Esophagus squamous epithelium (tissue), 4 donors: ENCODE data around the gene DENND10.

Source experiments
- CTCF ChIP-seq, 6 experiments: fragments of 450-650 bp in 4 of 6; fragments of 200-600 bp in 2 of 6; sonication (generic) in 2 of 6; IDR thresholded peaks; one replicate each; pipeline ENCODE4 v1.5.1; 2016 to 2019; ENCODE audit warnings: antibody characterized with exemption in 6 of 6, mild to moderate bottlenecking in 4 of 6, moderate library complexity in 4 of 6
- POLR2A ChIP-seq, 4 donors: fragments of 450-650 bp; IDR thresholded peaks; one replicate each; pipeline ENCODE4 v1.6.1; 2017; ENCODE audit warnings: antibody characterized with exemption in 4 of 4, mild to moderate bottlenecking in 4 of 4, moderate library complexity in 3 of 4

- TF ChIP-seq CTCF (IDR thresholded peaks at IDR 0.05) (peak in 2 of 6 experiments; percentile 3 to 15), POLR2A (IDR thresholded peaks at IDR 0.05) (peak in 3 of 4 donors; percentile 78 to 98 (median 89))
These were observed 23.2 kb upstream of the DENND10 start, which contains the start of gene EIF3A for GRCh38 chr10:119080521-119081259.
